ENCODE data around the gene FAM149A. TPM values are rescaled to one million over a fixed set of nuclear protein-coding genes. Genes with fewer than 3 reads are reported as not detected.

Gene FAM149A
- total and polyA plus RNA-seq, 10 of the 15 experiments (the other 5 are each of a cell fraction or from before 2014, with no cell fraction given): 0.38 to 1.9 (median 0.99) TPM

DNA sequence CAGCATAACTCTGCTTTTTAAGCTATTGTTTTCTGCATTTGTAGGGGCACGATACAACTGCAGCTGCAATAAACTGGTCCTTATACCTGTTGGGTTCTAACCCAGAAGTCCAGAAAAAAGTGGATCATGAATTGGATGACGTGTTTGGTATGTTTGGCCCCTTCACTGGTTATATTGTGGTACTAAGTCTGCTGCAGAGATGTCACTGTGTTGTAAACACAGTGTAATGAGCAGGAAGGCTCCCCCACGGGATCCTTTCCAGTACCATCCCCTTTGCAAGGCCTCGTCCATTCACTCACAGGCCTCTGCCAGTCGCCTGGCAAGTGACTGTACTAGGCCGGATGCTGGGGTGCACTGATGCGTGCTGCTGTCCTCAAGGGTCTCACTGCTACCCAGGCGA is 100.7 kb downstream of the FAM149A start:
- in situ Hi-C loops (cut with MboI): no loop called here
- 37% methylated on average over 8 of the region's 8 CpGs for WGBS (ENCODE audit: insufficient coverage, insufficient replicate concordance, low lambda C conversion rate, missing lambda C conversion rate)
- Histone ChIP-seq H3K4me1 (ENCODE audit: control insufficient read depth, insufficient read depth, low read length) (no peaks in the 10 kb centered on the region), H3K79me2 (ENCODE audit: control insufficient read depth, insufficient read depth, low read length) (no peaks in the 10 kb centered on the region), H2AFZ (ENCODE audit: control insufficient read depth, low read depth, low read length) (no peak overlapping the region), H3K9me3 (replicated peaks; ENCODE audit: control insufficient read depth, insufficient read depth, low read length) (no peaks in the 10 kb centered on the region), H3K4me2 (ENCODE audit: control insufficient read depth, insufficient read depth) (no peak overlapping the region), H3K36me3 (ENCODE audit: control insufficient read depth in 2 of 2, insufficient read depth in 2 of 2, low read length in 1 of 2) (no peaks in the 10 kb centered on the region), H4K20me1 (ENCODE audit: control insufficient read depth, insufficient read depth) (no peaks in the 10 kb centered on the region), H3K4me3 (no peak overlapping the region), H3K27ac (ENCODE audit: control insufficient read depth, insufficient read depth) (no peak overlapping the region), H3K9ac (ENCODE audit: control insufficient read depth, insufficient read depth, low read length) (no peak overlapping the region), H3K27me3 (replicated peaks in 1 of 2; ENCODE audit: control insufficient read depth in 2 of 2, insufficient read depth in 2 of 2, low read length in 1 of 2) (no peaks in the 10 kb centered on the region)
- ChIA-PET RAD21 (ENCODE audit: unreplicated experiment) (no interaction called here), CTCF (no interaction called here), POLR2A (no interaction called here), SMC1A (ENCODE audit: uncharacterized antibody, unreplicated experiment) (no interaction called here)
- ATAC-seq (no peak), DNase-seq (ENCODE audit: low read depth, low spot score) (no peak), FAIRE-seq (no peak)
- intact Hi-C loops (cut with micrococcal nuclease; ENCODE audit: unreplicated experiment): no loop called here
- no TSS peak for BruUV-seq (replicated peaks)
- TF ChIP-seq JUND (IDR thresholded peaks at IDR 0.05; ENCODE audit: low read depth, low read length) (no peak), STAT1 (conservative IDR thresholded peaks at IDR 0.05) (no peak)

DNA sequence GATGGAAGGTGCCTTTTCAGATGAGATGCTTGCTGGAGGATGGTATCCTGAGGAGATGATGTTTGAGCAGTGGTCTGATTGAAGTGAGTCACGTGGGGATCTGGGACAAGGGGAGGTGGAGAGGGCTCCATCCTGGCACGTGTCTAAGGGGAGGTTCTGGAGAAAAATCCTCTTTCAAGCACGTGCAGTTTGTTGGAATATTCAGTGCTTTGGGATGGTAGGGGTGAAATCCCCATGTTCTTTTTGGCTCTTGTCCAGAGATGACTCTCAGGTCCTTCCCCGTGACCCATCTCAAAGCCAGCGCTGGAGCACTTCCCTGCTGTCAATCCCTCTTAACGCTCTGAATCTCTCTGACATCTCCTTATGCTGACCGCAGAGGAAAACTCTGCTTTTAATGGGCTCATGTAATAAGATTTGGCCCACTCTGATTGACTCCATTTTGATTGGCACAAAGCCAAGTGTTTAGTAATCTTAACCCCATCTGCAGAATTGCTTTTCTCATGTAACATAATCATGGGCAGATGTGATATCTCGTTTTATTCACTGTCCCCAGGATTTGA is 112.0 kb downstream of the FAM149A start:
- SMC1A ChIA-PET (ENCODE audit: uncharacterized antibody, unreplicated experiment): no interaction called here
- Histone ChIP-seq H3K4me3 (no peak overlapping the region), H3K9me3 (replicated peaks; ENCODE audit: control insufficient read depth, insufficient read depth, low read length) (no peaks in the 10 kb centered on the region), H3K9ac (ENCODE audit: control insufficient read depth, insufficient read depth, low read length) (no peak overlapping the region), H3K27me3 (replicated peaks in 1 of 2; ENCODE audit: control insufficient read depth in 2 of 2, insufficient read depth in 2 of 2, low read length in 1 of 2) (no peaks in the 10 kb centered on the region), H3K36me3 (ENCODE audit: control insufficient read depth in 2 of 2, insufficient read depth in 2 of 2, low read length in 1 of 2) (no peaks in the 10 kb centered on the region), H3K79me2 (ENCODE audit: control insufficient read depth, insufficient read depth, low read length) (no peaks in the 10 kb centered on the region), H2AFZ (ENCODE audit: control insufficient read depth, low read depth, low read length) (no peak overlapping the region), H3K4me2 (ENCODE audit: control insufficient read depth, insufficient read depth) (no peak overlapping the region), H3K27ac (ENCODE audit: control insufficient read depth, insufficient read depth) (no peak overlapping the region), H3K4me1 (ENCODE audit: control insufficient read depth, insufficient read depth, low read length) (no peaks in the 10 kb centered on the region), H4K20me1 (ENCODE audit: control insufficient read depth, insufficient read depth) (no peaks in the 10 kb centered on the region)
- BruUV-seq (replicated peaks): no TSS peak
- TF ChIP-seq BCL11A (IDR thresholded peaks at IDR 0.05; ENCODE audit: low read depth, low read length): no peak
- TF ChIP-seq, protein P1, sequence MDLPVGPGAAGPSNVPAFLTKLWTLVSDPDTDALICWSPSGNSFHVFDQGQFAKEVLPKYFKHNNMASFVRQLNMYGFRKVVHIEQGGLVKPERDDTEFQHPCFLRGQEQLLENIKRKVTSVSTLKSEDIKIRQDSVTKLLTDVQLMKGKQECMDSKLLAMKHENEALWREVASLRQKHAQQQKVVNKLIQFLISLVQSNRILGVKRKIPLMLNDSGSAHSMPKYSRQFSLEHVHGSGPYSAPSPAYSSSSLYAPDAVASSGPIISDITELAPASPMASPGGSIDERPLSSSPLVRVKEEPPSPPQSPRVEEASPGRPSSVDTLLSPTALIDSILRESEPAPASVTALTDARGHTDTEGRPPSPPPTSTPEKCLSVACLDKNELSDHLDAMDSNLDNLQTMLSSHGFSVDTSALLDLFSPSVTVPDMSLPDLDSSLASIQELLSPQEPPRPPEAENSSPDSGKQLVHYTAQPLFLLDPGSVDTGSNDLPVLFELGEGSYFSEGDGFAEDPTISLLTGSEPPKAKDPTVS (IDR thresholded peaks at IDR 0.05; ENCODE audit: low read depth, low read length): no peak
- no peak for TF ChIP-seq RCOR1 (conservative IDR thresholded peaks at IDR 0.05; ENCODE audit: low read depth, low read length)
- TF ChIP-seq MTA2 (IDR thresholded peaks at IDR 0.05; ENCODE audit: low read depth): no peak
- no peak for TF ChIP-seq FOXM1 (IDR thresholded peaks at IDR 0.05; ENCODE audit: low read depth, low read length)
- no peak for TF ChIP-seq ATF7 (IDR thresholded peaks at IDR 0.05; ENCODE audit: low read depth)
- TF ChIP-seq, protein P2, sequence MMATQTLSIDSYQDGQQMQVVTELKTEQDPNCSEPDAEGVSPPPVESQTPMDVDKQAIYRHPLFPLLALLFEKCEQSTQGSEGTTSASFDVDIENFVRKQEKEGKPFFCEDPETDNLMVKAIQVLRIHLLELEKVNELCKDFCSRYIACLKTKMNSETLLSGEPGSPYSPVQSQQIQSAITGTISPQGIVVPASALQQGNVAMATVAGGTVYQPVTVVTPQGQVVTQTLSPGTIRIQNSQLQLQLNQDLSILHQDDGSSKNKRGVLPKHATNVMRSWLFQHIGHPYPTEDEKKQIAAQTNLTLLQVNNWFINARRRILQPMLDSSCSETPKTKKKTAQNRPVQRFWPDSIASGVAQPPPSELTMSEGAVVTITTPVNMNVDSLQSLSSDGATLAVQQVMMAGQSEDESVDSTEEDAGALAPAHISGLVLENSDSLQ (IDR thresholded peaks at IDR 0.05): no peak
- TF ChIP-seq CBX3 (IDR thresholded peaks at IDR 0.05; ENCODE audit: borderline replicate concordance, low read depth): no peak
- WGBS (ENCODE audit: insufficient coverage, insufficient replicate concordance, low lambda C conversion rate, missing lambda C conversion rate): 53% methylated on average over 8 of the region's 8 CpGs
- RAD21 ChIA-PET (ENCODE audit: unreplicated experiment): no interaction called here
- POLR2A ChIA-PET: no interaction called here
- DNase-seq (ENCODE audit: low read depth, low spot score) (no peak), FAIRE-seq (no peak), ATAC-seq (no peak)
- CTCF ChIA-PET: no interaction called here
- intact Hi-C loops (cut with micrococcal nuclease; ENCODE audit: unreplicated experiment) (no loop called here), in situ Hi-C loops (cut with MboI) (no loop called here)

All from GM12878 (cell line).